CD4-positive, CD25-positive, alpha-beta regulatory T cell (primary cell): Measurements from ENCODE around the gene RTEL1. TPM values are rescaled to one million over a fixed set of nuclear protein-coding genes. Genes with fewer than 3 reads are reported as not detected.

Source experiments
- ATAC-seq, 2 donors: fragments of 150-1000 bp; cut with Tn5 transposase; one replicate each; pipeline ENCODE4 v1.10.0; 2021; ENCODE audit warnings: low read depth in 2 of 2, moderate number of reproducible peaks in 2 of 2, moderate library complexity in 1 of 2
- DNase-seq, 3 donors: peaks; one replicate each; pipeline versions ENCODE4 v3.0.0 to v3.0.0-alpha.2; 2012 to 2022; ENCODE audit warnings: mixed read lengths in 1 of 3
- H3K27ac ChIP-seq: one replicate; pipeline ENCODE4 v1.7.0; 2013; ENCODE audit warnings: mild to moderate bottlenecking, low read length; ENCODE audit not compliant: insufficient read depth, poor library complexity, severe bottlenecking
- H3K27me3 ChIP-seq: one replicate; pipeline ENCODE4 v1.7.0; 2013; ENCODE audit warnings: low read length; ENCODE audit not compliant: control insufficient read depth, insufficient read depth
- H3K36me3 ChIP-seq: one replicate; pipeline ENCODE4 v1.7.0; 2013; ENCODE audit warnings: mild to moderate bottlenecking, low read length, moderate library complexity; ENCODE audit not compliant: control insufficient read depth, insufficient read depth
- H3K4me1 ChIP-seq: 2 replicates; pipeline ENCODE4 v1.7.0; 2013; ENCODE audit warnings: mild to moderate bottlenecking, low read length; ENCODE audit not compliant: insufficient read depth, control insufficient read depth, poor library complexity, severe bottlenecking
- H3K4me3 ChIP-seq: one replicate; pipeline ENCODE4 v1.7.0; 2013; ENCODE audit warnings: low read depth, mild to moderate bottlenecking, low read length, moderate library complexity
- H3K9me3 ChIP-seq, 2 experiments: 1 replicate in 1 of 2; 2 replicates in 1 of 2; pipeline ENCODE4 v1.7.0; 2013; ENCODE audit warnings: low read length in 2 of 2, mild to moderate bottlenecking in 1 of 2, moderate library complexity in 1 of 2; ENCODE audit not compliant: control insufficient read depth in 2 of 2
- H3K27ac Mint-ChIP-seq, 3 donors: one replicate each; pipeline ENCODE4 v1.8.0; 2020 to 2022; ENCODE audit warnings: mild to moderate bottlenecking in 3 of 3, mixed read lengths in 3 of 3, moderate library complexity in 2 of 3
- H3K27me3 Mint-ChIP-seq: one replicate; pipeline ENCODE4 v1.8.0; 2022; ENCODE audit warnings: mild to moderate bottlenecking, mixed read lengths
- H3K36me3 Mint-ChIP-seq: one replicate; pipeline ENCODE4 v1.8.0; 2020; ENCODE audit warnings: mixed read lengths
- H3K4me1 Mint-ChIP-seq, 4 donors: one replicate each; pipeline ENCODE4 v1.8.0; 2020 to 2022; ENCODE audit warnings: mixed read lengths in 4 of 4, mild to moderate bottlenecking in 1 of 4
- H3K4me3 Mint-ChIP-seq, 4 donors: one replicate each; pipeline ENCODE4 v1.8.0; 2020 to 2022; ENCODE audit warnings: mild to moderate bottlenecking in 4 of 4, mixed read lengths in 4 of 4, moderate library complexity in 3 of 4
- H3K9me3 Mint-ChIP-seq, 7 donors: one replicate each; pipeline ENCODE4 v1.8.0; 2020 to 2022; ENCODE audit warnings: mixed read lengths in 7 of 7, mild to moderate bottlenecking in 3 of 7, moderate library complexity in 2 of 7
- polyA plus RNA-seq, 4 donors: library from polyadenylated mRNA; unstranded; fragments of 300-500 nt; fragmentation: Illumina TruSeq; gene quantifications; one replicate each; pipeline ENCODE4 v1.2.3, GENCODE V29; 2021
- total RNA-seq: library from RNA; stranded (reverse); gene quantifications from one replicate; pipeline ENCODE4 v1.2.3, GENCODE V29; 2022

The RTEL1 gene
- total and polyA plus RNA-seq, 5 donors from 2014 or later = 1.8 to 38.3 (median 2.8) TPM

- H3K27ac Mint-ChIP-seq = peak overlapping the region in 1 of 3 donors; percentile 48
- Histone ChIP-seq H3K27ac (no peak overlapping the region), H3K4me1 (peaks cover 24% of the 10 kb centered on the region), H3K4me3 (no peak overlapping the region), H3K27me3 (no peaks in the 10 kb centered on the region), H3K9me3 (no peaks in the 10 kb centered on the region), H3K36me3 (peaks cover 27% of the 10 kb centered on the region)
- peak overlapping the region; percentile 35 to 65 (median 38) for H3K4me3 Mint-ChIP-seq
- H3K36me3 Mint-ChIP-seq = peaks cover 4% of the 10 kb centered on the region
- no peaks in the 10 kb centered on the region for H3K9me3 Mint-ChIP-seq
- H3K27me3 Mint-ChIP-seq = no peaks in the 10 kb centered on the region
- H3K4me1 Mint-ChIP-seq = peaks cover 5 to 29% (median 9%) of the 10 kb centered on the region in 4 donors
- ATAC-seq (no peak), DNase-seq (no peak)
These were observed 46.0 kb downstream of the RTEL1 start for GRCh38 chr20:63703976-63704748.

- Histone ChIP-seq H3K27me3 (no peaks in the 10 kb centered on the region), H3K36me3 (peaks cover 31% of the 10 kb centered on the region), H3K27ac (no peak overlapping the region), H3K4me3 (no peak overlapping the region), H3K9me3 (no peaks in the 10 kb centered on the region), H3K4me1 (peaks cover 30% of the 10 kb centered on the region)
- no peaks in the 10 kb centered on the region for H3K9me3 Mint-ChIP-seq
- H3K27ac Mint-ChIP-seq = peak overlapping the region in 1 of 3 donors; percentile 42
- H3K36me3 Mint-ChIP-seq = peaks cover 4% of the 10 kb centered on the region
- H3K4me3 Mint-ChIP-seq = peak overlapping the region in 2 of 4 donors; percentile 35 to 44
- H3K27me3 Mint-ChIP-seq = no peaks in the 10 kb centered on the region
- ATAC-seq = no peak
- H3K4me1 Mint-ChIP-seq = peaks cover 5 to 34% (median 9%) of the 10 kb centered on the region in 4 donors
- no peak for DNase-seq
These were observed 46.6 kb downstream of the RTEL1 start for GRCh38 chr20:63704749-63705117.

GRCh38 chr20:63705232-63706026, 47.3 kb downstream of the RTEL1 start:
- Mint-ChIP-seq H3K4me3 (peak overlapping the region; percentile 19 to 89 (median 46)), H3K4me1 (peaks cover 7 to 38% (median 13%) of the 10 kb centered on the region in 4 donors), H3K9me3 (no peaks in the 10 kb centered on the region), H3K36me3 (peaks cover 6% of the 10 kb centered on the region), H3K27ac (no peak overlapping the region), H3K27me3 (no peaks in the 10 kb centered on the region)
- H3K9me3 ChIP-seq = no peaks in the 10 kb centered on the region
- peaks cover 33% of the 10 kb centered on the region for H3K36me3 ChIP-seq
- no peaks in the 10 kb centered on the region for H3K27me3 ChIP-seq
- no peak for ATAC-seq
- DNase-seq = no peak
- H3K4me1 ChIP-seq = peaks cover 31% of the 10 kb centered on the region
- H3K27ac ChIP-seq = peak overlapping the region; percentile 19
- H3K4me3 ChIP-seq = no peak overlapping the region

GRCh38 chr20:63706027-63706695, 48.0 kb downstream of the RTEL1 start:
- no peaks in the 10 kb centered on the region for H3K27me3 Mint-ChIP-seq
- peaks cover 35% of the 10 kb centered on the region for H3K4me1 ChIP-seq
- H3K4me1 Mint-ChIP-seq = peaks cover 12 to 46% (median 20%) of the 10 kb centered on the region in 4 donors
- peaks cover 38% of the 10 kb centered on the region for H3K36me3 ChIP-seq
- H3K9me3 Mint-ChIP-seq = no peaks in the 10 kb centered on the region
- H3K4me3 Mint-ChIP-seq = peak overlapping the region; percentile 87 to 94 (median 92)
- H3K9me3 ChIP-seq = no peaks in the 10 kb centered on the region
- no peaks in the 10 kb centered on the region for H3K27me3 ChIP-seq
- peak overlapping the region; percentile 82 for H3K27ac ChIP-seq
- DNase-seq (no peak), ATAC-seq (no peak)
- peaks cover 14% of the 10 kb centered on the region for H3K36me3 Mint-ChIP-seq
- peak overlapping the region; percentile 59 for H3K4me3 ChIP-seq
- H3K27ac Mint-ChIP-seq = peak overlapping the region; percentile 87 to 97 (median 91)

GRCh38 chr20:63706852-63707557, 48.9 kb downstream of the RTEL1 start:
- Histone ChIP-seq H3K4me3 (peak overlapping the region; percentile 59), H3K27ac (peak overlapping the region; percentile 82), H3K36me3 (peaks cover 46% of the 10 kb centered on the region), H3K9me3 (no peaks in the 10 kb centered on the region), H3K4me1 (peaks cover 36% of the 10 kb centered on the region), H3K27me3 (no peaks in the 10 kb centered on the region)
- peak; percentile 42 to 78 (median 60) for DNase-seq
- peak overlapping the region; percentile 87 to 94 (median 92) for H3K4me3 Mint-ChIP-seq
- H3K9me3 Mint-ChIP-seq = no peaks in the 10 kb centered on the region
- peak overlapping the region; percentile 87 to 97 (median 91) for H3K27ac Mint-ChIP-seq
- H3K36me3 Mint-ChIP-seq = peaks cover 18% of the 10 kb centered on the region
- H3K27me3 Mint-ChIP-seq = no peaks in the 10 kb centered on the region
- ATAC-seq = peak; percentile 44 to 46
- peaks cover 14 to 53% (median 22%) of the 10 kb centered on the region in 4 donors for H3K4me1 Mint-ChIP-seq

- ATAC-seq = peak; percentile 87 to 90
- H3K27ac ChIP-seq = peak within 1 kb of the TSS; percentile 82
- H3K4me1 ChIP-seq = peaks cover 36% of the 10 kb centered on the region
- H3K36me3 ChIP-seq = peaks cover 52% of the 10 kb centered on the region
- peak; percentile 82 to 95 (median 88) for DNase-seq
- H3K27me3 ChIP-seq = no peaks in the 10 kb centered on the region
- Mint-ChIP-seq H3K9me3 (peaks cover 0 to 2% (median 0%) of the 10 kb centered on the region in 7 donors), H3K4me1 (peaks cover 21 to 59% (median 28%) of the 10 kb centered on the region in 4 donors), H3K36me3 (peaks cover 25% of the 10 kb centered on the region), H3K27ac (peak within 1 kb of the TSS; percentile 89 to 97 (median 91)), H3K27me3 (no peaks in the 10 kb centered on the region), H3K4me3 (peak within 1 kb of the TSS; percentile 87 to 94 (median 92))
- H3K4me3 ChIP-seq = peak within 1 kb of the TSS; percentile 59
- H3K9me3 ChIP-seq = no peaks in the 10 kb centered on the region
These were observed 49.6 kb downstream of the RTEL1 start, which contains the start of the genes ARFRP1 and ZGPAT for GRCh38 chr20:63707558-63708300. TSS of gene ARFRP1 (minus strand) at chr20:63707976. CDS start at chr20:63707091, 885 bp downstream. TSS of gene ZGPAT (plus strand) at chr20:63708039. CDS start at chr20:63708581, 542 bp downstream.
